ENCODE data around the gene HEY2. TPM values are rescaled to one million over a fixed set of nuclear protein-coding genes. Genes with fewer than 3 reads are reported as not detected.

The HEY2 gene
- total RNA-seq, 2 experiments from 2014 or later, result not detected

DNA sequence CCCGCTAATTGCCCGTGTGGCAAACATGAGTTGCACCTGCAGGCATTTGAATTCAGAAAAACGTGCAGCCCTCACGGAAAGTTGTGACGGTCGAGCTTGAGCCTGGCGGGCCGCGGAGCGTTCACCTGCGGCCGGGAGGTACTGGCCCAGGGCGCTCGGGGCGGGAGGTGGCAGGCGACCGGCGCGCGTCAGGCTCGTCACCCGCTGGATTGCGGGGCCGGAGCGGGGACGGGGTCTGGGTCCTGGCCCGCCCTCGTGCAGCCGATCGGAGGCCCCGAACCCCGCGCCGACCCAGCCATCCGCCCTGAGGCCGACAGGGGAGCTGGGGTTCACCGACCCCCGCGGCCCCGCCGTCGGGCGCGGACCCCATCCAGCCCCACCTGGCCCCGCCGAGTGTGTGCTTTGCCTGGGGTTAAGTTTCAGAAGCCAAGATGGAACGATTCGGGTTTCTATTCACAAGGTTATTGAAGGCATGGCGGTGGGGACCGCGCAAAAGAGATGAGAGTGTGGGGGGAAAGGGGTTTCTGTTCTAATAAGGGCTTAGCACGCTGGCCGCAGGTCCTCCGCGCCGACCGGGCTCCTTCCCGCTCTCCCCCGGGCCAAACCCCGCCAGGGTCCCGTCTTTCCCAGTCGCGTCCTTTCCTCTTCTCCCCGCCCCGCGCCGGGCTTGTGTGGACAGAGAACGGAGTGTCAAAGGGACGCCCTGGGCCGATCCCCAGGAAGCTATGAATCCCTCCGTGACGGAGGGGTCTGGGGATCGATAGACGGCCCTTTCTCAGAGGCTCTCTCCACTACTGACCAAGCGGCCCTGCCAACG, 1.6 kb upstream of the HEY2 start:
- Mint-ChIP-seq H3K4me1 (peaks cover 30% of the 10 kb centered on the region), H3K36me3 (ENCODE audit: low read depth) (no peaks in the 10 kb centered on the region), H3K27me3 (peaks cover 75% of the 10 kb centered on the region), H3K4me3 (peak overlapping the region; percentile 77), H3K27ac (peak overlapping the region; percentile 9), H3K9me3 (no peaks in the 10 kb centered on the region)
- peak; percentile 16 for DNase-seq
- ChIA-PET CTCF (interaction anchor here (0.6 to 2.0 kb wide), 3 partner anchors 26 to 438 kb away, joined by 3 to 5 read pairs (median 4); partner anchors contain the start of gene HINT3), POLR2A (no interaction called here)

DNA sequence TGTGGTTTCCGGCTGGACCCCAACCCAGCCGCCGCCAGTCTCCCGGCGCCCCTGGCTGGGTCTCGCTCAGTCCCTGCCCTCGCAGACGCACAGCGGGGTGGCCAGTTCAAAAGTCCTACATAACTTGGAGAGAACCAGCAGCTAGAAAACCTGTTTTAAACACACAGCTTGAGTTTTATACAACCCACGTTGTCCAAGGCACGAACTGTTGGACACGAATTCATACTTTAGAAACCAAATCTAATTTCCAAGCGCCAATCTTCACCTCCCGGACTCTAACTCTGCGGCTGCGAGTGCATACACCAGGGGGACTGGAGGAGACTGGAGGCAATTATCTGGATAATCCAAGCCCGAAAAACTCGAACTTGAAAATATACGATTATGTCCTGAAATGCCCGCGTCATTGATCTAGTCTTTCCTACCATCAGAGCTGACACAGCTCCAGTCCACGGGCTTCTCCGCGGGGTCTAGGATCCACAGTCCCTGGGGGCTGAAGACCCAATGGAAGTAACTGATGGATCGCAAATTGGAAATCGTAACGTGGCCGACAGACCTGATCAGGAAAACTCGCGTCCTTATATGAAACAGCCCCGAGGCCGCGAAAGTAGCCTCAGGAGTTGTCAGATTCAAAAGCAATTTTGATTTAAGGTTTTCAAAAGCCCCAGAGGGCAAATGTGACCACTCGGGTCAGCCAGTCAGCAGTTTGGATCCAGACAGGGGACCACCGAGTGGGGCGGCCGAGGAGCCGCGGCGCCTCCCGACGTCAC, 843 bp upstream of the HEY2 start:
- H3K27ac Mint-ChIP-seq, result no peak overlapping the region
- H3K4me3 Mint-ChIP-seq, result peak overlapping the region; percentile 77

DNA sequence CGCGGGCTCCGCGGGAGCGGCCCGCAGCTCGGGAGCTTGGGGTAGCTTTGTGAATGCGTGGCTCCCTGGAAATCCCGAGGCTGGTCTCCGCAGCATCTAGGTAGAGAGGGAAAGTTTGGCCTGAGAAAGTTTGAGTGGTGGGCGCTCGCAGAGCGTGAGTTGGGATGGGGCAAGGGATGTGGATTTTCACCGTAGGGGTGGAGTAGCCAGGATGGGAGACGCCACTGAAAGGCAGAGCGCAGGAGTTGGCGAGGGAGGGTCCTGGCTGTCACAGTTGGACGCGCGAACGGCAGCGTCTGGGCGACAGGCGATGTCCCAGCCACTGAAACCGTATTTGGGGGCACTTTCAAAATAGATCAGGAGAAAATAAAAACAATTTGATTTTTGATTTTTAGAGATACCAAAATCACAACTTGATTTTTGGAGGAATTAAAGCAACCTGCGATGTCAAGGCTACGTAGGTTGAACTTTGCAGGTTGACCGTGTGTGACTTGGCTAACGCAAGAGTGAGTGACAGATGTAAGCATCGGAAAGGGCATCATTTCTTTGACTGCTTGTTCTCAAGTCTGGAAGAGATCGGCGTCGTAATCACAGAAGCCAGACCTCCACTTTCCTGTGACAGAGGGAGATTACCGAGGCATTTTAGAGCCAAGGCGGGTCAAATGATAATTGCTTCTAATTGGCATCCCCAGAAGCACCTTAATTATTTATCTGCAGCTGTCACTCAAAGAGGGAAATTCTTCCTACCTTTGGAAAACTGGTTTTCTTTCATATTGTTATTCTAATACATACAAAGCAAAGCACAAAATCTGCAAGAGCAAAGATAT, 646 bp downstream of the HEY2 start:
- peaks cover 78% of the 10 kb centered on the region for H3K27me3 Mint-ChIP-seq
- no peaks in the 10 kb centered on the region for H3K36me3 Mint-ChIP-seq (ENCODE audit: low read depth)
- H3K4me3 Mint-ChIP-seq, result peak overlapping the region; percentile 64
- ChIA-PET CTCF (interaction anchor here (0.6 kb wide), 1 partner anchor 25 kb away, joined by 5 read pairs; no protein-coding TSS in a partner anchor), POLR2A (no interaction called here)
- no peak overlapping the region for H3K27ac Mint-ChIP-seq
- peak; percentile 8 for DNase-seq
- no peaks in the 10 kb centered on the region for H3K9me3 Mint-ChIP-seq
- peaks cover 30% of the 10 kb centered on the region for H3K4me1 Mint-ChIP-seq

More for the DNA sequence above, 843 bp upstream of the HEY2 start:
- DNase-seq, result peak; percentile 15
- H3K27me3 Mint-ChIP-seq, result peaks cover 77% of the 10 kb centered on the region
- H3K4me1 Mint-ChIP-seq, result peaks cover 30% of the 10 kb centered on the region
- H3K9me3 Mint-ChIP-seq, result no peaks in the 10 kb centered on the region
- POLR2A ChIA-PET, result no interaction called here
- no peaks in the 10 kb centered on the region for H3K36me3 Mint-ChIP-seq (ENCODE audit: low read depth)
- CTCF ChIA-PET, result interaction anchor here (0.6 to 2.0 kb wide), 3 partner anchors 25 to 439 kb away, joined by 3 to 5 read pairs (median 4); partner anchors contain the start of gene HINT3

GRCh38 chr6:125750692-125751333, 1.4 kb downstream of the HEY2 start:
- Mint-ChIP-seq H3K36me3 (ENCODE audit: low read depth) (no peaks in the 10 kb centered on the region), H3K4me1 (peaks cover 30% of the 10 kb centered on the region), H3K9me3 (no peaks in the 10 kb centered on the region), H3K27me3 (peaks cover 75% of the 10 kb centered on the region), H3K27ac (no peak overlapping the region), H3K4me3 (peak overlapping the region; percentile 64)
- no peak for DNase-seq
- ChIA-PET POLR2A (no interaction called here), CTCF (interaction anchor here (1.1 to 1.2 kb wide), 2 partner anchors 29 to 439 kb away, joined by 3 to 4 read pairs; no protein-coding TSS in a partner anchor)

- Mint-ChIP-seq H3K4me1 (peaks cover 25% of the 10 kb centered on the region), H3K27ac (no peak overlapping the region), H3K4me3 (no peak overlapping the region), H3K27me3 (peaks cover 69% of the 10 kb centered on the region), H3K36me3 (ENCODE audit: low read depth) (no peaks in the 10 kb centered on the region), H3K9me3 (no peaks in the 10 kb centered on the region)
- POLR2A ChIA-PET, result no interaction called here
- DNase-seq, result no peak
- CTCF ChIA-PET, result interaction anchor here (1.1 to 1.2 kb wide), 2 partner anchors 28 to 439 kb away, joined by 3 to 4 read pairs; no protein-coding TSS in a partner anchor
Measured at GRCh38 chr6:125751334-125751916, 2.0 kb downstream of the HEY2 start.

GRCh38 chr6:125752773-125753172, 3.3 kb downstream of the HEY2 start:
- Mint-ChIP-seq H3K36me3 (ENCODE audit: low read depth) (no peaks in the 10 kb centered on the region), H3K27me3 (peaks cover 67% of the 10 kb centered on the region), H3K4me3 (no peak overlapping the region), H3K27ac (no peak overlapping the region), H3K4me1 (peaks cover 20% of the 10 kb centered on the region), H3K9me3 (no peaks in the 10 kb centered on the region)
- ChIA-PET POLR2A (no interaction called here), CTCF (interaction anchor here (0.8 to 1.9 kb wide), 3 partner anchors 28 to 443 kb away, joined by 3 to 4 read pairs (median 3); no protein-coding TSS in a partner anchor)
- DNase-seq, result no peak

- H3K9me3 Mint-ChIP-seq, result no peaks in the 10 kb centered on the region
- H3K4me3 Mint-ChIP-seq, result no peak overlapping the region
- POLR2A ChIA-PET, result interaction anchor here (0.7 kb wide), 1 partner anchor 118 kb away, joined by 3 read pairs; no protein-coding TSS in a partner anchor
- no peaks in the 10 kb centered on the region for H3K36me3 Mint-ChIP-seq (ENCODE audit: low read depth)
- no peak for DNase-seq
- H3K27me3 Mint-ChIP-seq, result peaks cover 61% of the 10 kb centered on the region
- CTCF ChIA-PET, result interaction anchor here (0.8 to 1.9 kb wide), 5 partner anchors 8 to 443 kb away, joined by 3 to 4 read pairs (median 3); no protein-coding TSS in a partner anchor
- peaks cover 16% of the 10 kb centered on the region for H3K4me1 Mint-ChIP-seq
- H3K27ac Mint-ChIP-seq, result no peak overlapping the region
Measured at GRCh38 chr6:125753218-125753936, 3.9 kb downstream of the HEY2 start.

DNA sequence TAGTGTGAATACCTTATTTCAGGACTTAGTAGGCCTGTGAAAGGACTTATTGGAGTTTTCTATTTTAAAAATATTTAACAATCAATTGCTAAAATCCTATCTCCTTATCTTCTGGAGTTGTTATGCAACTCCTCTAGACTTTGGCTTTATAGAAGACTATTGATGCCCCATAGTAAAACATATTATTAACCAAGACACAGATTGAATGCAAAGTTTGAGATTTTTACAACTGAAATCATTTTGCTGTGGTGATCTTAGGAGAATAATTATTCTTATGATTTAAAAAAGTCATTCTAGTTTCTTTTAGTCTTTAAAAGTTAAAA, 4.5 kb downstream of the HEY2 start:
- Mint-ChIP-seq H3K9me3 (no peaks in the 10 kb centered on the region), H3K4me1 (peaks cover 12% of the 10 kb centered on the region), H3K36me3 (ENCODE audit: low read depth) (no peaks in the 10 kb centered on the region), H3K27ac (no peak overlapping the region), H3K27me3 (peaks cover 56% of the 10 kb centered on the region), H3K4me3 (no peak overlapping the region)
- ChIA-PET CTCF (interaction anchor here (0.8 to 1.9 kb wide), 5 partner anchors 8 to 444 kb away, joined by 3 to 4 read pairs (median 3); no protein-coding TSS in a partner anchor), POLR2A (interaction anchor here (0.7 kb wide), 1 partner anchor 119 kb away, joined by 3 read pairs; no protein-coding TSS in a partner anchor)
- DNase-seq, result no peak

DNA sequence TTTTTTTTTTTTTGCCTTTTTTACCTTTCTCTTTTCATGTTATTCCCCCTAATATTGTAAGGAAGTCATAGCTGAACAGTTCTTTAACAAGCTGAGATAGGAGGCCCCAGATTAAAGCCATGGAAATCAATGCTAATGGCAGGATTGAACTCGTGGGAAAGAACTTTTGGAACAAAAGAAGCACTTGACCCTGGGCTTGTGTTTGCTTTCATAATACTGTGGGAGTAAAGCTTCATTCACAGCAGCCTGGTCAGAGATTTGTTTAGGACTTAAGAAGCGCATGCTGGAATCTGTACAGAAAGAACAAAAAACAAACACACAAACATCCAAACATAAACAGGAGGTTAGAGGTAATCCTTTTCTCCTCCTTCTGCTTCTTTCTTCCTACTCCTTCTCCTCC, 5.1 kb downstream of the HEY2 start:
- POLR2A ChIA-PET, result no interaction called here
- no peak for DNase-seq
- CTCF ChIA-PET, result interaction anchor here (1.1 to 1.9 kb wide), 2 partner anchors 9 to 199 kb away, joined by 4 read pairs; no protein-coding TSS in a partner anchor
- no peaks in the 10 kb centered on the region for H3K9me3 Mint-ChIP-seq
- H3K4me1 Mint-ChIP-seq, result peaks cover 12% of the 10 kb centered on the region
- no peak overlapping the region for H3K4me3 Mint-ChIP-seq
- H3K27ac Mint-ChIP-seq, result no peak overlapping the region
- no peaks in the 10 kb centered on the region for H3K36me3 Mint-ChIP-seq (ENCODE audit: low read depth)
- H3K27me3 Mint-ChIP-seq, result peaks cover 62% of the 10 kb centered on the region

GRCh38 chr6:125759184-125759902, 9.9 kb downstream of the HEY2 start:
- ChIA-PET POLR2A (no interaction called here), CTCF (interaction anchor here (1.0 to 1.1 kb wide), 2 partner anchors 14 to 221 kb away, joined by 3 read pairs; no protein-coding TSS in a partner anchor)
- Mint-ChIP-seq H3K9me3 (no peaks in the 10 kb centered on the region), H3K4me3 (no peak overlapping the region), H3K4me1 (peaks cover 3% of the 10 kb centered on the region), H3K27me3 (peaks cover 44% of the 10 kb centered on the region), H3K36me3 (ENCODE audit: low read depth) (no peaks in the 10 kb centered on the region), H3K27ac (no peak overlapping the region)
- DNase-seq, result peak; percentile 13
